Upper lobe of left lung (tissue), 6 donors: ENCODE results near the gene CIAO2B. TPM values are rescaled to one million over a fixed set of nuclear protein-coding genes. Genes with fewer than 3 reads are reported as not detected.

Source experiments
- ATAC-seq, 2 donors: fragments of 200-7000 bp; cut with Tn5 transposase; one replicate each; pipeline ENCODE4 v1.9.1; 2022; ENCODE audit warnings: mild to moderate bottlenecking in 2 of 2, moderate library complexity in 2 of 2; ENCODE audit not compliant: low FRiP score in 2 of 2
- DNase-seq, 2 donors: peaks; one replicate each; pipeline ENCODE4 v3.0.0-alpha.2; 2019 to 2020
- H3K27ac ChIP-seq, 4 donors: fragments of 200-600 bp; sonication (generic); one replicate each; pipeline ENCODE4 v1.5.1; 2016 to 2019
- H3K27me3 ChIP-seq, 4 donors: fragments of 200-600 bp; sonication (generic); one replicate each; pipeline ENCODE4 v1.5.1; 2017 to 2019
- H3K36me3 ChIP-seq, 4 donors: fragments of 200-600 bp; sonication (generic); one replicate each; pipeline ENCODE4 v1.5.1; 2016 to 2019
- H3K4me1 ChIP-seq, 4 donors: fragments of 200-600 bp; sonication (generic); one replicate each; pipeline ENCODE4 v1.5.1; 2018 to 2019
- H3K4me3 ChIP-seq, 4 donors: fragments of 200-600 bp; sonication (generic); one replicate each; pipeline ENCODE4 v1.5.1; 2017 to 2019; ENCODE audit warnings: mild to moderate bottlenecking in 2 of 4, moderate library complexity in 1 of 4
- H3K9me3 ChIP-seq, 4 donors: fragments of 200-600 bp; sonication (generic); one replicate each; pipeline ENCODE4 v1.5.1; 2018 to 2019
- CTCF ChIP-seq, 6 experiments: fragments of 450-650 bp in 4 of 6; fragments of 200-600 bp in 2 of 6; sonication (generic) in 2 of 6; IDR thresholded peaks; one replicate each; pipeline ENCODE4 v1.5.1; 2016 to 2019; ENCODE audit warnings: antibody characterized with exemption in 6 of 6
- EP300 ChIP-seq, 4 donors: sonication (generic); formaldehyde crosslinking; IDR thresholded peaks; one replicate each; pipeline ENCODE4 v1.5.1; 2017; ENCODE audit warnings: antibody characterized with exemption in 4 of 4, control low read depth in 2 of 4
- POLR2A ChIP-seq, 4 donors: fragments of 450-650 bp; IDR thresholded peaks; one replicate each; pipeline ENCODE4 v1.5.1; 2016 to 2017; ENCODE audit warnings: antibody characterized with exemption in 4 of 4, mild to moderate bottlenecking in 2 of 4
- POLR2AphosphoS5 ChIP-seq, 2 donors: sonication (generic); formaldehyde crosslinking; IDR thresholded peaks; one replicate each; pipeline ENCODE4 v1.5.1; 2017; ENCODE audit warnings: antibody characterized with exemption in 2 of 2
- WGBS, 2 donors: methylation state at CpG; one replicate each; pipeline ENCODE4 v1.1.5; 2017 to 2018; 5-methylcytosine and 5-hydroxymethylcytosine counted together
- total RNA-seq, 6 donors: library from RNA; depleted of rRNA in 4 of 6; stranded (reverse); fragments of >200 nt in 4 of 6; gene quantifications; one replicate each; pipeline versions ENCODE4 v1.1.0 to v1.2.1, GENCODE V29; 2016 to 2021
- donor health status: DM: no; HTN: no; CAD: no; lungs with moderate emphysema.
- donor health status: DM: no; HTN: yes; CAD: no; lungs with severe emphysema.

Gene CIAO2B
- total RNA-seq, 6 donors from 2014 or later, result 59.6 to 131 (median 73.2) TPM

- 74 to 87% methylated on average over 4 of the region's 4 CpGs for WGBS, 2 donors
- H3K27me3 ChIP-seq, result no peaks in the 10 kb centered on the region
- no peak overlapping the region for H3K27ac ChIP-seq
- H3K9me3 ChIP-seq, result no peaks in the 10 kb centered on the region
- DNase-seq, result no peak
- TF ChIP-seq POLR2AphosphoS5 (IDR thresholded peaks at IDR 0.05) (no peak), EP300 (IDR thresholded peaks at IDR 0.05) (no peak), POLR2A (IDR thresholded peaks at IDR 0.05) (no peak), CTCF (IDR thresholded peaks at IDR 0.05) (no peak)
- no peak overlapping the region for H3K4me3 ChIP-seq
- no peak for ATAC-seq
- H3K36me3 ChIP-seq, result peaks cover 0 to 9% (median 0%) of the 10 kb centered on the region in 4 donors
- H3K4me1 ChIP-seq, result peaks cover 0 to 7% (median 2%) of the 10 kb centered on the region in 4 donors
Observed at GRCh38 chr16:66891360-66891759, 42.8 kb downstream of the CIAO2B start.

- TF ChIP-seq CTCF (IDR thresholded peaks at IDR 0.05), result no peak
- no peak for TF ChIP-seq EP300 (IDR thresholded peaks at IDR 0.05)
- TF ChIP-seq POLR2A (IDR thresholded peaks at IDR 0.05), result no peak
- TF ChIP-seq POLR2AphosphoS5 (IDR thresholded peaks at IDR 0.05), result no peak
- ATAC-seq (no peak), DNase-seq (no peak)
- Histone ChIP-seq H3K27me3 (no peaks in the 10 kb centered on the region), H3K9me3 (no peaks in the 10 kb centered on the region), H3K36me3 (peaks cover 0 to 11% (median 0%) of the 10 kb centered on the region in 4 donors), H3K4me1 (peaks cover 0 to 12% (median 2%) of the 10 kb centered on the region in 4 donors), H3K4me3 (no peak overlapping the region), H3K27ac (no peak overlapping the region)
- WGBS, 2 donors, result 84 to 92% methylated on average over 2 of the region's 2 CpGs
Observed at GRCh38 chr16:66890799-66891198, 43.4 kb downstream of the CIAO2B start.

- H3K4me3 ChIP-seq, result no peak overlapping the region
- no peaks in the 10 kb centered on the region for H3K9me3 ChIP-seq
- H3K36me3 ChIP-seq, result peaks cover 3 to 22% (median 10%) of the 10 kb centered on the region in 4 donors
- no peak for DNase-seq
- no peak overlapping the region for H3K27ac ChIP-seq
- peaks cover 0 to 23% (median under 1%) of the 10 kb centered on the region in 4 donors for H3K4me1 ChIP-seq
- TF ChIP-seq POLR2A (IDR thresholded peaks at IDR 0.05), result no peak
- 70 to 80% methylated on average over 4 of the region's 4 CpGs for WGBS, 2 donors
- no peaks in the 10 kb centered on the region for H3K27me3 ChIP-seq
- ATAC-seq, result no peak
Observed at GRCh38 chr16:66889622-66890021, 44.6 kb downstream of the CIAO2B start.

GRCh38 chr16:66888647-66889615 lies 45.3 kb downstream of the CIAO2B start:
- TF ChIP-seq POLR2AphosphoS5 (IDR thresholded peaks at IDR 0.05), result no peak
- no peak for TF ChIP-seq EP300 (IDR thresholded peaks at IDR 0.05)
- no peak for TF ChIP-seq CTCF (IDR thresholded peaks at IDR 0.05)
- no peak for TF ChIP-seq POLR2A (IDR thresholded peaks at IDR 0.05)
- WGBS, 2 donors, result 88 to 95% methylated on average over 6 of the region's 6 CpGs

GRCh38 chr16:66886914-66887313 lies 47.3 kb downstream of the CIAO2B start:
- DNase-seq, result no peak
- peaks cover 6 to 25% (median 13%) of the 10 kb centered on the region in 4 donors for H3K36me3 ChIP-seq

More at GRCh38 chr16:66888647-66889615, 45.3 kb downstream of the CIAO2B start:
- Histone ChIP-seq H3K27me3 (no peaks in the 10 kb centered on the region), H3K27ac (no peak overlapping the region), H3K36me3 (peaks cover 6 to 28% (median 13%) of the 10 kb centered on the region in 4 donors), H3K4me1 (peaks cover 0 to 23% (median 3%) of the 10 kb centered on the region in 4 donors), H3K9me3 (no peaks in the 10 kb centered on the region), H3K4me3 (no peak overlapping the region)
- no peak for DNase-seq
- no peak for ATAC-seq

More at GRCh38 chr16:66886914-66887313, 47.3 kb downstream of the CIAO2B start:
- WGBS, 2 donors, result 70 to 75% methylated on average over 3 of the region's 3 CpGs
- H3K4me3 ChIP-seq, result no peak overlapping the region
- ATAC-seq, result no peak
- no peak overlapping the region for H3K27ac ChIP-seq
- TF ChIP-seq POLR2AphosphoS5 (IDR thresholded peaks at IDR 0.05) (no peak), CTCF (IDR thresholded peaks at IDR 0.05) (no peak), EP300 (IDR thresholded peaks at IDR 0.05) (no peak), POLR2A (IDR thresholded peaks at IDR 0.05) (no peak)
- no peaks in the 10 kb centered on the region for H3K9me3 ChIP-seq
- no peaks in the 10 kb centered on the region for H3K27me3 ChIP-seq
- peaks cover 3 to 34% (median 7%) of the 10 kb centered on the region in 4 donors for H3K4me1 ChIP-seq
